BLaER1 treated with 17β-estradiol and CSF1 and Interleukin-3, amounts not matched to agents 10 nM and 100 nM (cell line): Measurements from ENCODE around the gene INPP4A.

Experiments used
- H3K27ac ChIP-seq, 11 experiments: shearing (Covaris generic); formaldehyde crosslinking; 2 replicates each; pipeline ENCODE4 v1.8.1; 2022
- H3K27me3 ChIP-seq, 11 experiments: shearing (Covaris generic); formaldehyde crosslinking; 2 replicates each; pipeline ENCODE4 v1.8.1; 2022
- H3K36me3 ChIP-seq, 11 experiments: shearing (Covaris generic); formaldehyde crosslinking; 2 replicates each; pipeline ENCODE4 v1.8.1; 2022
- H3K4me1 ChIP-seq, 10 experiments: shearing (Covaris generic); formaldehyde crosslinking; 2 replicates each; pipeline ENCODE4 v1.8.1; 2022
- H3K4me2 ChIP-seq, 11 experiments: shearing (Covaris generic); formaldehyde crosslinking; 2 replicates each; pipeline ENCODE4 v1.8.1; 2022
- H3K4me3 ChIP-seq, 10 experiments: shearing (Covaris generic); formaldehyde crosslinking; 2 replicates each; pipeline ENCODE4 v1.8.1; 2022
- H3K9ac ChIP-seq, 11 experiments: shearing (Covaris generic); formaldehyde crosslinking; 2 replicates each; pipeline ENCODE4 v1.8.1; 2022
- H3K9me3 ChIP-seq, 11 experiments: shearing (Covaris generic); formaldehyde crosslinking; replicated peaks in 1 of 11; 2 replicates each; pipeline ENCODE4 v1.8.1; 2022
- H4K20me1 ChIP-seq, 11 experiments: shearing (Covaris generic); formaldehyde crosslinking; 2 replicates each; pipeline ENCODE4 v1.8.1; 2022
- Cebpa-rat ChIP-seq, 11 experiments: shearing (Covaris generic); IDR thresholded peaks; 2 replicates each; pipeline ENCODE4 v1.8.1; 2022

INPP4A gene

GRCh38 chr2:98482362-98482761, 37.7 kb downstream of the INPP4A start:
- H3K27ac ChIP-seq, result no peak overlapping the region
- peaks cover 60 to 95% (median 86%) of the 10 kb centered on the region in 11 experiments for H4K20me1 ChIP-seq
- H3K4me1 ChIP-seq, result peaks cover 51 to 68% (median 58%) of the 10 kb centered on the region in 10 experiments
- H3K36me3 ChIP-seq, result no peaks in the 10 kb centered on the region
- no peak overlapping the region for H3K9ac ChIP-seq
- TF ChIP-seq Cebpa-rat (IDR thresholded peaks at IDR 0.05), result no peak
- no peak overlapping the region for H3K4me3 ChIP-seq
- H3K9me3 ChIP-seq, result no peaks in the 10 kb centered on the region
- H3K27me3 ChIP-seq, result no peaks in the 10 kb centered on the region
- peak overlapping the region in 4 of 11 experiments; percentile 8 to 71 (median 22); a peak in 7 of 22 replicates for H3K4me2 ChIP-seq

- no peaks in the 10 kb centered on the region for H3K9me3 ChIP-seq
- no peak for TF ChIP-seq Cebpa-rat (IDR thresholded peaks at IDR 0.05)
- peak overlapping the region in 6 of 11 experiments; percentile 3 to 34 (median 13); a peak in 6 of 22 replicates for H3K4me2 ChIP-seq
- H3K27ac ChIP-seq, result no peak overlapping the region
- H3K4me3 ChIP-seq, result no peak overlapping the region
- no peaks in the 10 kb centered on the region for H3K27me3 ChIP-seq
- no peak overlapping the region for H3K9ac ChIP-seq
- peaks cover 44 to 58% (median 51%) of the 10 kb centered on the region in 10 experiments for H3K4me1 ChIP-seq
- peaks cover 51 to 93% (median 78%) of the 10 kb centered on the region in 11 experiments for H4K20me1 ChIP-seq
- no peaks in the 10 kb centered on the region for H3K36me3 ChIP-seq
Measured at GRCh38 chr2:98483257-98483861, 38.7 kb downstream of the INPP4A start.

- H3K4me2 ChIP-seq, result peak overlapping the region in 2 of 11 experiments; percentile 3 to 11; a peak in 3 of 22 replicates
- H4K20me1 ChIP-seq, result peaks cover 45 to 93% (median 74%) of the 10 kb centered on the region in 11 experiments
- no peak overlapping the region for H3K9ac ChIP-seq
- TF ChIP-seq Cebpa-rat (IDR thresholded peaks at IDR 0.05), result no peak
- H3K27ac ChIP-seq, result no peak overlapping the region
- H3K4me1 ChIP-seq, result peaks cover 38 to 58% (median 43%) of the 10 kb centered on the region in 10 experiments
- no peaks in the 10 kb centered on the region for H3K36me3 ChIP-seq
- no peaks in the 10 kb centered on the region for H3K9me3 ChIP-seq
- no peaks in the 10 kb centered on the region for H3K27me3 ChIP-seq
- no peak overlapping the region for H3K4me3 ChIP-seq
Measured at GRCh38 chr2:98484121-98484557, 39.5 kb downstream of the INPP4A start.

- no peak overlapping the region for H3K9ac ChIP-seq
- peaks cover 41 to 93% (median 69%) of the 10 kb centered on the region in 11 experiments for H4K20me1 ChIP-seq
- no peaks in the 10 kb centered on the region for H3K9me3 ChIP-seq
- no peaks in the 10 kb centered on the region for H3K27me3 ChIP-seq
- no peak overlapping the region for H3K27ac ChIP-seq
- no peak overlapping the region for H3K4me3 ChIP-seq
- no peak overlapping the region; a peak in 1 of 22 replicates for H3K4me2 ChIP-seq
- no peak for TF ChIP-seq Cebpa-rat (IDR thresholded peaks at IDR 0.05)
- H3K36me3 ChIP-seq, result no peaks in the 10 kb centered on the region
- peaks cover 33 to 58% (median 37%) of the 10 kb centered on the region in 10 experiments for H3K4me1 ChIP-seq
Measured at GRCh38 chr2:98484652-98485452, 40.2 kb downstream of the INPP4A start.

GRCh38 chr2:98485453-98485755, 40.7 kb downstream of the INPP4A start:
- no peaks in the 10 kb centered on the region for H3K9me3 ChIP-seq
- H3K4me2 ChIP-seq, result no peak overlapping the region
- no peaks in the 10 kb centered on the region for H3K27me3 ChIP-seq
- no peak overlapping the region for H3K27ac ChIP-seq
- H3K9ac ChIP-seq, result no peak overlapping the region
- H3K36me3 ChIP-seq, result peaks cover 0 to 3% (median 0%) of the 10 kb centered on the region in 11 experiments; a peak in 1 of 22 replicates
- H3K4me1 ChIP-seq, result peaks cover 27 to 57% (median 32%) of the 10 kb centered on the region in 10 experiments
- no peak overlapping the region for H3K4me3 ChIP-seq
- H4K20me1 ChIP-seq, result peaks cover 35 to 93% (median 67%) of the 10 kb centered on the region in 11 experiments
- no peak for TF ChIP-seq Cebpa-rat (IDR thresholded peaks at IDR 0.05)

- Histone ChIP-seq H3K27ac (no peak overlapping the region), H3K4me3 (no peak overlapping the region), H3K4me1 (peaks cover 17 to 53% (median 22%) of the 10 kb centered on the region in 10 experiments; a peak in 19 of 20 replicates), H4K20me1 (peaks cover 24 to 93% (median 56%) of the 10 kb centered on the region in 11 experiments; a peak in 21 of 22 replicates), H3K27me3 (no peaks in the 10 kb centered on the region), H3K9me3 (no peaks in the 10 kb centered on the region), H3K9ac (no peak overlapping the region), H3K36me3 (peaks cover 0 to 11% (median 0%) of the 10 kb centered on the region in 11 experiments; a peak in 5 of 22 replicates), H3K4me2 (0 out of 22 replicates have a peak overlapping the region, but pooled peaks of 1 of the 11 experiments have one; percentile 25)
- no peak for TF ChIP-seq Cebpa-rat (IDR thresholded peaks at IDR 0.05)
Measured at GRCh38 chr2:98486374-98486981, 41.8 kb downstream of the INPP4A start.

- Histone ChIP-seq H3K4me1 (peaks cover 12 to 58% (median 17%) of the 10 kb centered on the region in 10 experiments; a peak in 19 of 20 replicates), H3K36me3 (peaks cover 0 to 12% (median 0%) of the 10 kb centered on the region in 11 experiments; a peak in 6 of 22 replicates), H4K20me1 (peaks cover 18 to 93% (median 48%) of the 10 kb centered on the region in 11 experiments; a peak in 20 of 22 replicates), H3K9ac (no peak overlapping the region), H3K27me3 (no peaks in the 10 kb centered on the region), H3K9me3 (0 out of 22 replicates have a peak, but pooled peaks cover 0 to 2% (median 0%) of the 10 kb centered on the region in 11 experiments), H3K4me2 (peak overlapping the region in 1 of 11 experiments; percentile 52; a peak in 3 of 22 replicates), H3K4me3 (no peak overlapping the region), H3K27ac (no peak overlapping the region)
- no peak for TF ChIP-seq Cebpa-rat (IDR thresholded peaks at IDR 0.05)
Measured at GRCh38 chr2:98487101-98487805, 42.6 kb downstream of the INPP4A start.

- Histone ChIP-seq H3K9ac (no peak overlapping the region), H4K20me1 (peaks cover 16 to 93% (median 45%) of the 10 kb centered on the region in 11 experiments; a peak in 19 of 22 replicates), H3K27ac (no peak overlapping the region), H3K4me2 (peak overlapping the region in 2 of 11 experiments; percentile 5 to 52; a peak in 3 of 22 replicates), H3K9me3 (peaks cover 0 to 7% (median 2%) of the 10 kb centered on the region in 11 experiments; a peak in 8 of 22 replicates), H3K27me3 (no peaks in the 10 kb centered on the region), H3K36me3 (peaks cover 0 to 18% (median 5%) of the 10 kb centered on the region in 11 experiments; a peak in 9 of 22 replicates), H3K4me1 (peaks cover 14 to 64% (median 19%) of the 10 kb centered on the region in 10 experiments; a peak in 19 of 20 replicates), H3K4me3 (no peak overlapping the region)
- TF ChIP-seq Cebpa-rat (IDR thresholded peaks at IDR 0.05), result no peak
Measured at GRCh38 chr2:98487806-98488189, 43.1 kb downstream of the INPP4A start.
